SK-N-MC (cell line): Measurements from ENCODE around the gene CTNNA3.

ENCODE experiments used
- EZH2 ChIP-seq: fragments of 200-600 bp; sonication (generic); IDR thresholded peaks from one replicate; pipeline ENCODE4 v1.6.1; 2017; ENCODE audit warnings: antibody characterized with exemption
- POLR2AphosphoS5 ChIP-seq: IDR thresholded peaks from 2 replicates; pipeline ENCODE4 v1.6.1; 2012; ENCODE audit warnings: mild to moderate bottlenecking, low read depth, low read length, borderline replicate concordance

GRCh38 chr10:67725567-67725966 lies 29.6 kb upstream of the CTNNA3 start:
- TF ChIP-seq EZH2, result no peak
- TF ChIP-seq POLR2AphosphoS5, result no peak
